ENCODE results near the gene ATN1. TPM values are rescaled to one million over a fixed set of nuclear protein-coding genes. Genes with fewer than 3 reads are reported as not detected.
A peak's percentile ranks its signal among the peaks of the same experiment; 100 is the strongest.

ATN1 gene
- polyA plus RNA-seq, 4 donors: 103 to 136 (median 119) TPM

DNA sequence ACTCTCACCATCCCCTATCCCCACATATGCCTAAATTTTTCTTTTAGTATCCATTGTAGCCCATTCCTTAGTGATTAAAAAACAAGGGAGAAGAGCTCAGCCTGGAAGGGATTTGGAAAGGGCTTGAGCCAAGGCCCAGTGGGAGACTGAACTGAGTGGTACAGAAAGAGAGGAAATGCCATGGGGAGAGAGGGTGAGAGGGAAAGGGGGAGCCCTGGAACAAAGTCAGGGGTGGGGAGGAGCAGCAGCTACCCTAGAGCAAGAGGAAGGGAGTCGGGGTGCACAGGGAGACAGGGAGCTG, 2.6 kb upstream of the ATN1 start:
- no peak for DNase-seq (ENCODE audit: low read depth in 4 of 4, low spot score in 3 of 4)

DNA sequence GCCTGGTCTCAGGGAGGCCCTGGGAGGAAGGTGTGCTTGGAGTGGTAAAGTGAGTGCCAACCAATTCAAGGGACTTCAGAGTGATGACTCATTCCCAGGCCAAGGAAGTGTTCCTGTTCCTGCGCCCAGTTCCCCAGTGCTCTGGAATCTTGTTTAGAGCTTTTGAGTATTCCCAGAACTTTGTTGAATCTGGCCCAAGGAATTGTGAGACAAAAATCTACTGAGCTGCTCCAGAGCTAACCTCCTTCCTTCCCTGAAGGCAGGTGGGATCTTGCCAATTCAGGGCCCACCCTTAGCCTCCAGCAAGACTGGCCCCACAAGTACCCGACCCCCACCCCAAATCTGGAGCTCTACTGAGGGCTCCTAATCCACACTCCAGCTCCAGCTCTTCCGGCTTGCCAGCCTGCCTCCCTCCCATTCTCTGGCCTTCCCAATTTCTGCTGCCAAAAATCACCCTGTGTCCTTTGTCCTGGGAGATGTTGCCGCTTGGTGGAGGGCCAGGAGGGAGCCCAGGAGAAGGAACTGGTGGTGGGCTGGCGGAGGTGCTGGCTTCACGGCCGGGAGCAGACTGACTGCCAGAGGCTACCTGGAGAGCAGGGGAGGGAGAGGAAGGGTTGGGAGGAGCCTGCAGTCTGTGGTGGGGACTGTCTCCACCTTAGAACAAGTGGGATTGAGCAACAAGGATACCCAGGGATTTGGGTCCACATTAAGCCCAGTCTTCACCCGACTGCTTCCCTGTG, 2.0 kb upstream of the ATN1 start:
- no peak for DNase-seq (ENCODE audit: low read depth in 4 of 4, low spot score in 3 of 4)

GRCh38 chr12:6928022-6928702, 403 bp downstream of the ATN1 start:
- no peak for DNase-seq (ENCODE audit: low read depth in 4 of 4, low spot score in 3 of 4)

- DNase-seq (ENCODE audit: low read depth in 4 of 4, low spot score in 3 of 4): no peak
Observed at GRCh38 chr12:6928703-6929407, 1.1 kb downstream of the ATN1 start.

DNA sequence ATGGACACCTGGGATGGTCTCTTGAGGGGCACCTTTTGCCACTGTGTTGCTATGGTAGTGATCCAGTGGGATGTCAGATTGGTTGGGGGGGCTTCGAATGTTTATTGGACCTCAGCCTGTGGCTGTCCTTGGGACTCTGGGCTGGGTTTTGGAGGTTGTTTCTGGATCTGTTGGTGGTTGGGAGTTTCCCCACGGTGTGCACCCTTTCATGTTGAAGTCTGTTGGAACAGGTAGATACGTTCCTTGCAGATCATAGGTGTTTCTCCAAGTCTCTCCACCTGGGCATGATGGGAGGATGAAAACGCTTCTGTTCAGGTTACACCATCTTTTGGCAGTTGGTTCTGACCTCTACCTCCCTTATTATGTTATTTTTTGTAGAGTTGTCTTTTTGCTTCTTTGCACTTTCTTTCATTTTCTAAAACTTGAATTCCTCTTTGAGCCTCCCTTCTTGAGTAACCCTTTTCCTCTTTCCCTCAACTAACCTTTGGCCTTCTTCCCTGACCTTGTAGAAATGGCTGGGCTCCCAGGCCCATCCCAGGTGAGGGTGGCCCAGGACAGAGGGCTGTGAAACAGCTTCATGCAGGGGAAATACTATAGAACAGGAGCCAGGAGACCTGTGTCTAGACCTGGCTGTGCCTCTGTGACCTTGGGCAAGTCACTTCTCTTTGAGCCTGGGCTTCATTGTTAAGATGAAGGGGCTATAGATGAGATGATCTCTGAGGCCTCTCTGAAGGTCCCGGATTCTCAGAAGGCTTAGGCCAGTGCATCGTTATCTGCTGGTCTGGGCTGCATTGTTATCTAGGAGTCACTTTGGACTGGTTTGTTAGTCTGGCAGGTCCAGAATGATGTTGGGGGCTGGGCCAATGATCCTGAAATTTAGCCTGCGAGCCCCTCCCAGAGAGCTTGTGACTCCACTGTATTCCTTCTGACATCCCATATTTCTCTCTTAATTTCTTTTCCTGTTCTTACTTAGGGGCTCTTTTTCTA, 2.0 kb downstream of the ATN1 start:
- no peak for DNase-seq (ENCODE audit: low read depth in 4 of 4, low spot score in 3 of 4)

GRCh38 chr12:6932766-6933165, 5.0 kb downstream of the ATN1 start:
- DNase-seq (ENCODE audit: low read depth in 4 of 4, low spot score in 3 of 4): no peak

GRCh38 chr12:6934110-6934509, 6.4 kb downstream of the ATN1 start:
- DNase-seq (ENCODE audit: low read depth in 4 of 4, low spot score in 3 of 4): no peak

GRCh38 chr12:6935371-6936193, 7.8 kb downstream of the ATN1 start:
- no peak for DNase-seq (ENCODE audit: low read depth in 4 of 4, low spot score in 3 of 4)

DNA sequence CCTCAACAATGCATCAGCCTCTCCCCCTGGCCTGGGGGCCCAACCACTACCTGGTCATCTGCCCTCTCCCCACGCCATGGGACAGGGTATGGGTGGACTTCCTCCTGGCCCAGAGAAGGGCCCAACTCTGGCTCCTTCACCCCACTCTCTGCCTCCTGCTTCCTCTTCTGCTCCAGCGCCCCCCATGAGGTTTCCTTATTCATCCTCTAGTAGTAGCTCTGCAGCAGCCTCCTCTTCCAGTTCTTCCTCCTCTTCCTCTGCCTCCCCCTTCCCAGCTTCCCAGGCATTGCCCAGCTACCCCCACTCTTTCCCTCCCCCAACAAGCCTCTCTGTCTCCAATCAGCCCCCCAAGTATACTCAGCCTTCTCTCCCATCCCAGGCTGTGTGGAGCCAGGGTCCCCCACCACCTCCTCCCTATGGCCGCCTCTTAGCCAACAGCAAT, 8.5 kb downstream of the ATN1 start:
- DNase-seq (ENCODE audit: low read depth in 4 of 4, low spot score in 3 of 4): no peak

- no peak for DNase-seq (ENCODE audit: low read depth in 4 of 4, low spot score in 3 of 4)
Observed at GRCh38 chr12:6936636-6937480, 9.1 kb downstream of the ATN1 start.

- DNase-seq (ENCODE audit: low read depth in 4 of 4, low spot score in 3 of 4): peak; percentile 88 to 91 (median 90)
Observed at GRCh38 chr12:6937481-6938352, 10.0 kb downstream of the ATN1 start.

GRCh38 chr12:6938353-6939190, 10.8 kb downstream of the ATN1 start:
- no peak for DNase-seq (ENCODE audit: low read depth in 4 of 4, low spot score in 3 of 4)

DNA sequence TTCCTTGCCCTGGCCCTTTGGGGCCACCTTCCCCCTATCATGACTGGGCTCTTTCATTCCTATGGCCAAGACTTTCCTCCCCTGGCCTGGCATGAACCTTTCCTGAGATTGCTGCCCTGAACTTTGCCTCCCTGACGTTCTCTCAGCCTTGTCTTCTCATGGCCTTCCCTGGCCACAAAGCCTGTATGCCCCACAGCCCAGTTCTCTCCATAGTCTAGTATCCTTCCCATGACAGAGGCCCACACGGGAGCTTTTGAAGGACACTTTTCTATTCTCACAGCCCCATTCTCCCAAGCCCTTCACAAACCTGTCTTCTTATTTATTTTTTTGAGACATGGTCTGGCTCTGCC, 11.4 kb downstream of the ATN1 start:
- no peak for DNase-seq (ENCODE audit: low read depth in 4 of 4, low spot score in 3 of 4)

- DNase-seq (ENCODE audit: low read depth in 4 of 4, low spot score in 3 of 4): no peak
Observed at GRCh38 chr12:6941267-6941666, 13.5 kb downstream of the ATN1 start.

- no peak for DNase-seq (ENCODE audit: low read depth in 4 of 4, low spot score in 3 of 4)
Observed at GRCh38 chr12:6941782-6942181, 14.0 kb downstream of the ATN1 start.

DNA sequence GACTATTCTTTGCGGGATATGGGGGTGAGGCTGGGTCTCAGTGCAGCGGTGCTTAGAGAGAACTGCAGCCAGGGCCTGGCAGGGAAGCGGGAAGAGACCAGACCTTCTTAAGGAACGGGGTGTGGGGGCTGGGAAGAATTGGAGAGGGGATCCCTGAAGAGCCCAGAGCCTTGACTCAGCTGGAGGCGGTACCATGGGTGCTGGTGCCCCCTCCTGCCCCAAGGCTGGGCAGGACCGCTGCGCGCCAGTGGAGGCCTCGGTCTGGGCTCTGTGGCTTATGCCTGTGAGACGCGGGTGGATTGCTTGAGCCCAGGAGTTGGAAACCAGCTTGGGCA, 14.5 kb downstream of the ATN1 start:
- no peak for DNase-seq (ENCODE audit: low read depth in 4 of 4, low spot score in 3 of 4)

GRCh38 chr12:6943389-6943721, 15.6 kb downstream of the ATN1 start:
- peak in 3 of 4 donors; percentile 80 to 85 (median 83) for DNase-seq (ENCODE audit: low read depth in 4 of 4, low spot score in 3 of 4)
